HEK293 (cell line): ENCODE measurements around the gene SEC16A.

ENCODE experiments used
- CTCF ChIA-PET: fragments of 350-600 bp; formaldehyde crosslinking; extraction: SDS; loops from one replicate; lab custom pipeline; 2021; ENCODE audit warnings: antibody characterized with exemption; lab: Yijun Ruan, JAX
- POLR2A ChIA-PET: fragments of 300-600 bp; formaldehyde crosslinking; extraction: SDS; loops from one replicate; lab custom pipeline; 2020; ENCODE audit warnings: antibody characterized with exemption, inconsistent platforms; lab: Yijun Ruan, JAX
- H3K27ac ChIP-seq: fragments of 200-500 bp; sonication (Bioruptor generic); 2 replicates; pipeline ENCODE4 v1.5.1; 2014; ENCODE audit warnings: low read depth, low read length, control low read depth, inconsistent platforms; ENCODE audit errors: extremely low read depth
- H3K36me3 ChIP-seq, 2 experiments: fragments of 200-500 bp in 1 of 2; sonication (Bioruptor generic) in 1 of 2; 1 replicate in 1 of 2; 2 replicates in 1 of 2; pipeline ENCODE4 v1.5.1; 2014 to 2017; ENCODE audit warnings: inconsistent platforms in 2 of 2, low read length in 2 of 2; ENCODE audit not compliant: control insufficient read depth in 2 of 2, insufficient read depth in 1 of 2
- H3K4me1 ChIP-seq: fragments of 200-500 bp; sonication (Bioruptor generic); 2 replicates; pipeline ENCODE4 v1.5.1; 2014; ENCODE audit warnings: mild to moderate bottlenecking, low read length, inconsistent platforms; ENCODE audit not compliant: control insufficient read depth, insufficient read depth
- H3K4me3 ChIP-seq: 2 replicates; pipeline ENCODE4 v1.5.1; 2011; ENCODE audit warnings: low read depth, mild to moderate bottlenecking, control low read depth, low read length, moderate library complexity
- H3K9me3 ChIP-seq: fragments of 200-500 bp; sonication (Bioruptor generic); 2 replicates; pipeline ENCODE4 v1.5.1; 2014; ENCODE audit warnings: low read depth, low read length, inconsistent platforms; ENCODE audit not compliant: control insufficient read depth, insufficient read depth
- BCL11A ChIP-seq: fragments of 450-650 bp; formaldehyde crosslinking; IDR thresholded peaks from 2 replicates; pipeline ENCODE4 v1.5.1; 2016; ENCODE audit warnings: low read depth, missing biosample characterization, missing genetic modification characterization
- EGR2 ChIP-seq: fragments of 450-650 bp; formaldehyde crosslinking; IDR thresholded peaks from 2 replicates; pipeline ENCODE4 v1.5.1; 2016; ENCODE audit warnings: low read depth, missing biosample characterization, missing genetic modification characterization
- KLF16 ChIP-seq: fragments of 450-650 bp; formaldehyde crosslinking; IDR thresholded peaks from 2 replicates; pipeline ENCODE4 v1.5.1; 2017; ENCODE audit warnings: missing biosample characterization, missing genetic modification characterization
- KLF7 ChIP-seq: fragments of 450-650 bp; formaldehyde crosslinking; IDR thresholded peaks from 2 replicates; pipeline ENCODE4 v1.5.1; 2016; ENCODE audit warnings: missing biosample characterization, missing genetic modification characterization, borderline replicate concordance
- MYNN ChIP-seq: fragments of 450-650 bp; formaldehyde crosslinking; IDR thresholded peaks from 2 replicates; pipeline ENCODE4 v1.5.1; 2016; ENCODE audit warnings: missing biosample characterization, missing genetic modification characterization, borderline replicate concordance
- SALL2 ChIP-seq: fragments of 450-650 bp; formaldehyde crosslinking; IDR thresholded peaks from 2 replicates; pipeline ENCODE4 v1.5.0; 2017; ENCODE audit warnings: missing biosample characterization, mild to moderate bottlenecking, missing genetic modification characterization, borderline replicate concordance
- SP2 ChIP-seq: fragments of 450-650 bp; formaldehyde crosslinking; IDR thresholded peaks from 2 replicates; pipeline ENCODE4 v1.5.1; 2016; ENCODE audit warnings: missing biosample characterization, missing genetic modification characterization
- TCF7L2 ChIP-seq: IDR thresholded peaks from 2 replicates; pipeline ENCODE4 v1.6.1; 2011; ENCODE audit warnings: low read depth, mild to moderate bottlenecking, inconsistent platforms, low read length, moderate library complexity, borderline replicate concordance
- ZFP41 ChIP-seq: fragments of 450-650 bp; formaldehyde crosslinking; IDR thresholded peaks from 2 replicates; pipeline ENCODE4 v1.5.1; 2016; ENCODE audit warnings: missing biosample characterization, missing genetic modification characterization, borderline replicate concordance
- ZNF112 ChIP-seq: fragments of 450-650 bp; formaldehyde crosslinking; IDR thresholded peaks from 2 replicates; pipeline ENCODE4 v1.5.0; 2017; ENCODE audit warnings: missing biosample characterization, missing genetic modification characterization
- ZNF202 ChIP-seq: fragments of 450-650 bp; formaldehyde crosslinking; IDR thresholded peaks from 2 replicates; pipeline ENCODE4 v1.5.1; 2016; ENCODE audit warnings: missing biosample characterization, missing genetic modification characterization, borderline replicate concordance
- ZNF214 ChIP-seq: fragments of 450-650 bp; formaldehyde crosslinking; IDR thresholded peaks from 2 replicates; pipeline ENCODE4 v1.5.1; 2017; ENCODE audit warnings: missing biosample characterization, mild to moderate bottlenecking, missing genetic modification characterization, borderline replicate concordance
- ZNF354C ChIP-seq: fragments of 450-650 bp; formaldehyde crosslinking; IDR thresholded peaks from 2 replicates; pipeline ENCODE4 v1.5.1; 2016; ENCODE audit warnings: missing biosample characterization, missing genetic modification characterization, low read depth, borderline replicate concordance
- ZNF394 ChIP-seq: fragments of 450-650 bp; formaldehyde crosslinking; IDR thresholded peaks from 2 replicates; pipeline ENCODE4 v1.5.1; 2016; ENCODE audit warnings: missing biosample characterization, missing genetic modification characterization, mild to moderate bottlenecking, moderate library complexity, borderline replicate concordance
- ZNF404 ChIP-seq: fragments of 450-650 bp; formaldehyde crosslinking; IDR thresholded peaks from 2 replicates; pipeline ENCODE4 v1.5.1; 2017; ENCODE audit warnings: missing biosample characterization, missing genetic modification characterization
- ZNF621 ChIP-seq: fragments of 450-650 bp; formaldehyde crosslinking; IDR thresholded peaks from 2 replicates; pipeline ENCODE4 v1.5.1; 2017; ENCODE audit warnings: missing biosample characterization, missing genetic modification characterization
- ZNF768 ChIP-seq: fragments of 450-650 bp; formaldehyde crosslinking; IDR thresholded peaks from 2 replicates; pipeline ENCODE4 v1.5.1; 2018; ENCODE audit warnings: missing biosample characterization, mild to moderate bottlenecking, missing genetic modification characterization
- TF ChIP-seq, protein P1 (sequence below): fragments of 450-650 bp; formaldehyde crosslinking; IDR thresholded peaks from 2 replicates; pipeline ENCODE4 v1.5.1; 2016; ENCODE audit warnings: missing biosample characterization, missing genetic modification characterization
- TF ChIP-seq, protein P2 (sequence below): fragments of 450-650 bp; formaldehyde crosslinking; IDR thresholded peaks from 2 replicates; pipeline ENCODE4 v1.5.1; 2016; ENCODE audit warnings: missing biosample characterization, missing genetic modification characterization

Gene SEC16A

DNA sequence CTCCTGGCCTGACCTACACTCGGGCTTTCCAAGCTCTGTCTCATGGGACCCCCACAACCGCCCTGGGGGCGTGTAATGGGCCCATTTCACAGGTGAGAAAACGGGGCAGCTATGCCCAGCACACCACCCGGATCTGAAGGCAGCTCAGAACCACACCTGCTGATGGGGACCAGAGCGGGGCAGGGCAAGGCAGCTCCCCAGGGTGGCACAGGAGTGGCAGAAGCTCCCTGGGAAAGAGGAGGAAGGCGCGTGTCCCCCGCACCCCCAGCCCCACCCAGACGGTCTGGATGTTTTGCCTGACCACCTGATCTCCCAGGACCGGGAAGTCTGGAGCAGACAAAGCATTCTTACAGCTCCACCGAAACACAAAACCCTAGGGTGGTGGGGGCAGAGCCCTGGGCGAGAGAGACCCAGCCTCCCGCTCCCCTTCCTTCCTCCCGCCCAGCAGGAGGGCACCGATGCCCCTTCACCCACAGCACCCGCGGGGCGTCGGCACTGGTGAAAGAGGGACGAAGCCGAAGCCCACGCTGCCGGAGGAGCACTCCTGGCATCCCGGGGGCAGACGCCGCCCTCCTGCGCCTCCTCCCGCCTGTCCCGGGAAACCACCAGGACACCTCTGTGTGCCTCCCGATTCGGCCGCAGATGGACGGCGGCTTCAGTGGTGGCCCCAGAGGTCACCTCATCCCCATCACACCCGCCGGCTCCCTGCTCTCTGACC is 48.5 kb upstream of the SEC16A start (continued):
- TF ChIP-seq ZNF354C (tag by site-specific recombination): no peak
- TF ChIP-seq, protein P1, sequence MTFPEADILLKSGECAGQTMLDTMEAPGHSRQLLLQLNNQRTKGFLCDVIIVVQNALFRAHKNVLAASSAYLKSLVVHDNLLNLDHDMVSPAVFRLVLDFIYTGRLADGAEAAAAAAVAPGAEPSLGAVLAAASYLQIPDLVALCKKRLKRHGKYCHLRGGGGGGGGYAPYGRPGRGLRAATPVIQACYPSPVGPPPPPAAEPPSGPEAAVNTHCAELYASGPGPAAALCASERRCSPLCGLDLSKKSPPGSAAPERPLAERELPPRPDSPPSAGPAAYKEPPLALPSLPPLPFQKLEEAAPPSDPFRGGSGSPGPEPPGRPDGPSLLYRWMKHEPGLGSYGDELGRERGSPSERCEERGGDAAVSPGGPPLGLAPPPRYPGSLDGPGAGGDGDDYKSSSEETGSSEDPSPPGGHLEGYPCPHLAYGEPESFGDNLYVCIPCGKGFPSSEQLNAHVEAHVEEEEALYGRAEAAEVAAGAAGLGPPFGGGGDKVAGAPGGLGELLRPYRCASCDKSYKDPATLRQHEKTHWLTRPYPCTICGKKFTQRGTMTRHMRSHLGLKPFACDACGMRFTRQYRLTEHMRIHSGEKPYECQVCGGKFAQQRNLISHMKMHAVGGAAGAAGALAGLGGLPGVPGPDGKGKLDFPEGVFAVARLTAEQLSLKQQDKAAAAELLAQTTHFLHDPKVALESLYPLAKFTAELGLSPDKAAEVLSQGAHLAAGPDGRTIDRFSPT (tag by site-specific recombination): 0 out of 2 replicates have a peak, but pooled peaks have one; percentile 45
- 0 out of 2 replicates have a peak, but pooled peaks have one; percentile 11 for TF ChIP-seq EGR2 (tag by site-specific recombination)
- TF ChIP-seq ZFP41 (tag by site-specific recombination): no peak
- TF ChIP-seq MYNN: no peak

DNA sequence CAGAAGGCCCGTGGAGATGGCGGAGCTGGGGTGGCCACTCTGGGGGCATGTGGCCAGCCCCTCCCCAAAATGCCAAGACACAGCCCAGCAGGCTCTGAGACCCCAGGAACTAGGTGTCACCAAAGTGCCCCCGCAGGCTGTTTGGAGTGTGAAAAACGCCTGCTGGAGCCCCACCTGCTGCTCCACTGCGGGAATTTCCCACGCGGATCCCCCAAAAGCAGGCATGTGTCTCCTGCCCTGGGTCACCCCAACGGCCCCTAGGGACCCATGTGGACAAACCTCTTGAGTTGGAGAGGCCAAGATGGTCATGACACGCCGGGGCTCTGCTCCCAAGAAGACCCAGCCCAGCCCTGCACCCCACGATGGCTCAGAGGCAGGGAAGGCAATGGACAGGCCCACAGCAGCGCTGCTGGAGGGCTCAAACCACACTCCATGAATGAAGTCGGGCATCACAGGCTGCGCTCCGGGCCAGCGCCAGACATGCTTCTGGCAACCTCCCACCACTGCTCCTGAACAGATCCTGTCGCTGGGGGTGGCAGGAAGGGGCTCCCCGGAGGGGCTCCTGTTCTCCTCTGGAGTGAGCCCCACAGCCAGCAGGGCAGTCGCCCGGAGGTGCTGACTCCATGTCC is 47.7 kb upstream of the SEC16A start:
- CTCF ChIA-PET: interaction anchor here (0.5 to 1.1 kb wide), 3 partner anchors 21 to 49 kb away, joined by 3 to 5 read pairs (median 3); no protein-coding TSS in a partner anchor
- POLR2A ChIA-PET: no interaction called here

More for the DNA sequence above, 47.7 kb upstream of the SEC16A start:
- TF ChIP-seq BCL11A (tag by site-specific recombination) (no peak), KLF7 (no peak), ZNF202 (no peak), ZNF394 (no peak), TCF7L2 (no peak), ZNF214 (tag by site-specific recombination) (no peak), ZNF112 (no peak), SALL2 (tag by site-specific recombination) (no peak), ZNF621 (tag by site-specific recombination) (no peak), ZNF768 (tag by site-specific recombination) (no peak), ZNF404 (tag by site-specific recombination) (no peak), KLF16 (tag by site-specific recombination) (no peak), ZFP41 (tag by site-specific recombination) (no peak), SP2 (tag by site-specific recombination) (no peak)
- TF ChIP-seq, protein P2, sequence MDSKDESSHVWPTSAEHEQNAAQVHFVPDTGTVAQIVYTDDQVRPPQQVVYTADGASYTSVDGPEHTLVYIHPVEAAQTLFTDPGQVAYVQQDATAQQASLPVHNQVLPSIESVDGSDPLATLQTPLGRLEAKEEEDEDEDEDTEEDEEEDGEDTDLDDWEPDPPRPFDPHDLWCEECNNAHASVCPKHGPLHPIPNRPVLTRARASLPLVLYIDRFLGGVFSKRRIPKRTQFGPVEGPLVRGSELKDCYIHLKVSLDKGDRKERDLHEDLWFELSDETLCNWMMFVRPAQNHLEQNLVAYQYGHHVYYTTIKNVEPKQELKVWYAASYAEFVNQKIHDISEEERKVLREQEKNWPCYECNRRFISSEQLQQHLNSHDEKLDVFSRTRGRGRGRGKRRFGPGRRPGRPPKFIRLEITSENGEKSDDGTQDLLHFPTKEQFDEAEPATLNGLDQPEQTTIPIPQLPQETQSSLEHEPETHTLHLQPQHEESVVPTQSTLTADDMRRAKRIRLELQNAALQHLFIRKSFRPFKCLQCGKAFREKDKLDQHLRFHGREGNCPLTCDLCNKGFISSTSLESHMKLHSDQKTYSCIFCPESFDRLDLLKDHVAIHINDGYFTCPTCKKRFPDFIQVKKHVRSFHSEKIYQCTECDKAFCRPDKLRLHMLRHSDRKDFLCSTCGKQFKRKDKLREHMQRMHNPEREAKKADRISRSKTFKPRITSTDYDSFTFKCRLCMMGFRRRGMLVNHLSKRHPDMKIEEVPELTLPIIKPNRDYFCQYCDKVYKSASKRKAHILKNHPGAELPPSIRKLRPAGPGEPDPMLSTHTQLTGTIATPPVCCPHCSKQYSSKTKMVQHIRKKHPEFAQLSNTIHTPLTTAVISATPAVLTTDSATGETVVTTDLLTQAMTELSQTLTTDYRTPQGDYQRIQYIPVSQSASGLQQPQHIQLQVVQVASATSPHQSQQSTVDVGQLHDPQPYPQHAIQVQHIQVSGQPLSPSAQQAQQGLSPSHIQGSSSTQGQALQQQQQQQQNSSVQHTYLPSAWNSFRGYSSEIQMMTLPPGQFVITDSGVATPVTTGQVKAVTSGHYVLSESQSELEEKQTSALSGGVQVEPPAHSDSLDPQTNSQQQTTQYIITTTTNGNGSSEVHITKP (tag by site-specific recombination): no peak
- H3K9me3 ChIP-seq: no peaks in the 10 kb centered on the region
- H3K4me1 ChIP-seq: 0 out of 2 replicates have a peak, but pooled peaks cover 4% of the 10 kb centered on the region
- peaks cover 0 to 10% of the 10 kb centered on the region in 2 experiments; a peak in 1 of 3 replicates for H3K36me3 ChIP-seq
- H3K27ac ChIP-seq: no peak overlapping the region
- no peak overlapping the region for H3K4me3 ChIP-seq
